ENCODE measurements around the gene ATG7.

GRCh38 chr3:11346416-11346815 is 74.2 kb downstream of the ATG7 start:
- no peak for TF ChIP-seq CTCF (IDR thresholded peaks at IDR 0.05)
- no peak for TF ChIP-seq POLR2A (IDR thresholded peaks at IDR 0.05)
